ENCODE results near the gene JSRP1.

JSRP1 gene

DNA sequence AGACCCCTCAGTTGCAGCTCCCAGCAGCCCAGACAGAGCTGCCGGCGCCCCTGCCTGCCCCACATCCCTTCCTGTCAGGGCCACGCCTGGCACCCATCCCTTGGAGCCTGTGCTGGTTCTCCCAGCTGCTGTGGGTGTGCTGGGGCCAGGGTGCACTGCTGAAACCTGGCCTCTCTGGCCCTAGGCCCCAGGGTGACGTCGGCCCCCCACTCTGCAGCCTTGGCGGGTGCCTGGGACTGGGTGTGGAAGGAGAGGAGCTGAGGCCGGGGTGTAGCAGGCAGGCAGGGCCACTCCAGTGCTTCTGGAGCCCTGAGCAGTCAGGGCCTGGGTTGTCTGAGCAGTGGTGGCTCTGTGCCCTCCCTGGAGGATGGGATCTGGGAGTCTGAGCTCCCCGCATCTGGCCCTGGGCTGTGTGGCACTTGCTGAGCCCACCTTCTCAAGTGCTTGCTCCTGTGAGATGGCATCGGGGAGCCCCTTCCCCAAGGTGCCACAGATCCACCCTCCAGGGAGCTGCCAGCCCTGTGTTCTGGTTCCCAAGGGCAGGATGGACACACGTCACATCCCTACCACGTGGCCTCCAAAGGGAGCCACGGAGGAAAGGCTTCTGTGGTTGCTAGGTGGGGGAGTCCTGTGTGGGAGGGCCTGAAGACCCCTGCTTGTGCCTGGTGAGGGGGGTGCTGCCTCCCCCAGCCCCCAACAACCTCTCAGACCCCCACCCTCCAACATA lies 25.2 kb downstream of the JSRP1 start:
- DNase-seq, result no peak

DNA sequence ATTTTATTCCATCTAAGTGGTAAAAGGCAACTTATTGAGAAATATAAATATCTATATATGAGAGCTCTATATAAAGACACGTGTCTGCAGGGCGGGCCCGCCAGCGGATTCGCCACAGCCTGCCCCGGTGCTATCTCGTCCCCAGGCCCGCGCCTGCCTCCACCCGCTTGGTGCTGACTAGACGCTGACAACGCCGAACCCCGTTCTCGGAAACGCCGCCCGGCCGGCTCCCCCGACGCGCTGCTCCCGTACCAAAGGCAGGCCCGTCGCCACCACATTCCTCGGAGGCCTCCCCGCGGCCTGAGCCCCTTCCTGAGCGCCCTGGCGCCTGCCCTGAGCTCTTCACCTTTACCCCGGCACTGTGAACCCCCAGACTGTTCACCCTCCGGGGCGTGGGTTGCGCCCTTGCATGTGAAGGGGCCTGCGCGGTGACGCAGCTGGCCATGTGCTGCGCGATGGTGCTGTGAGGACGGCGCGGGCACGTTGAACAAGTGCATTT lies 26.1 kb downstream of the JSRP1 start:
- no peak for DNase-seq

GRCh38 chr19:2229103-2230032 lies 26.8 kb downstream of the JSRP1 start:
- DNase-seq, result no peak

DNA sequence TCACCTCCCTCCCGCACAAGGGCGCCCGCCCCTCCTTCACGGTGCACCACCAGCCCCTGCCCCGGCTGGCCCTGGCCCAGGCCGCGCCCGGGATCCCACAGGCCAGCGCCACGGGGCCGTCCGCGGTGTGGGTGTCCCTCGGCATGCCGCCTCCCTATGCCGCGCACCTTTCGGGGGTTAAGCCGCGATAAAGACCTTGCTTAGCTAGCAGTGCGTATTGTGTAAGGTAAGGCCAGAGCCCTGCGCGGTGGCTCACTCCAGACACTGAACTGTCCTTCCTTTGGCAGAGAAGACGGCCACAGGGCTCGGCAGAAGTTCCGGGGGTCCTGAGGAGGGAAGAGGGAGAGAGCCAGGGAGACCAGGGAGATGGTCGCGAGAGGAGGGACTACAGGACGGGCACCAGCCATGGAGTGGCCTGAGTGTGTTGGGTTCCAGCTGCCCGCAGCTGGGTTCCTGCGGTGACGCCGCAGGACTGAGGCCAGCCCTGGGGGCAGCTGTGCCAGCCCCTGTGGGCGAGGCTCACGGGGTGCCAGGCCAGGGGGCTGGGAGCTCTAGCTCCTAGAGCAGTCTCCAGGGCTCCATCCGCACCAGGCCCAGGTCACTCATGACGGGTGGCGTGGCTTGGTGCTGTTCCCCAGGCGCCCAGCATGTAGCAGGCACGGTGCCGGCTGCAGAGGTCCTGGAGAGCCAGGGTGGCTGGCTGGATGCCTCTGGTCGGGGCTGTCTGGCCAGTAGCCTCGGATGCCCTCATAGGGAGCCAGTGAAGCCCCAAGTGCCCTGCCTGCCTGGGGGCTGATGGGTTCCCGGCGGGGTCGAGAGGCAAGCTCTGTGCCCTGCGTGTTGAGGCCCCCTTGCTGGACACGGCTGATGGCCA lies 27.8 kb downstream of the JSRP1 start:
- DNase-seq, result no peak

DNA sequence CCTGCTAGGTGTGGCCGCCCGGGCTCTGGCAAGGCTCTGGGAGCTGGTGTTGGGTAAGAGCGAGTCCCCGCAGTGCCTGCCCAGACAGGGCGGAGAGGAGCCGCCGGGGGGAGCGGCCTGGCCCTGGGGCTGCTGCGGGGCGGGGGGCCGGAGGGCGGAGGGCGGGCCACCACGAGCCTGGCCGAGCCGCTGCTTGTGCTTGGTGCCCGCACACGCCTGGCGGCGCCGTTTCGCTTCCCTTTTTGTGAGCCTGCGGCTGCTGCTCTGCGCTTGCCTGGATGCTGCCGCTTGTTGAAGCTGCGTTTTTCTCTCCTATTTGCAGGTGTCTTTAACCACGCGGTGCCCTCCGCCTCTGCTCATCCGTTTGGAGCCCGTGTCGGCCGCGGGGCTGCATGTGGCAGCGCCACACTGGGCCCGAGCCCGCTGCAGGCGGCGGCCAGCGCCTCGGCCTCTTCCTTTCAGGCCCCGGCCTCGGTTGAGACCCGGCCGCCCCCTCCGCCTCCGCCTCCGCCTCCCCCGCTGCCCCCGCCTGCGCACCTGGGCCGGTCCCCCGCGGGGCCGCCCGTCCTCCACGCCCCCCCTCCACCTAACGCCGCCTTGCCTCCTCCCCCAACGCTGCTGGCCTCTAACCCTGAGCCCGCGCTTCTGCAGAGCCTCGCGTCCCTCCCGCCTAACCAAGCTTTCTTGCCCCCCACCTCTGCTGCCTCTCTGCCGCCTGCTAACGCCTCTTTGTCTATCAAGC lies 28.6 kb downstream of the JSRP1 start:
- no peak for DNase-seq

- no peak for DNase-seq
Measured at GRCh38 chr19:2226840-2227360, 29.3 kb downstream of the JSRP1 start.

DNA sequence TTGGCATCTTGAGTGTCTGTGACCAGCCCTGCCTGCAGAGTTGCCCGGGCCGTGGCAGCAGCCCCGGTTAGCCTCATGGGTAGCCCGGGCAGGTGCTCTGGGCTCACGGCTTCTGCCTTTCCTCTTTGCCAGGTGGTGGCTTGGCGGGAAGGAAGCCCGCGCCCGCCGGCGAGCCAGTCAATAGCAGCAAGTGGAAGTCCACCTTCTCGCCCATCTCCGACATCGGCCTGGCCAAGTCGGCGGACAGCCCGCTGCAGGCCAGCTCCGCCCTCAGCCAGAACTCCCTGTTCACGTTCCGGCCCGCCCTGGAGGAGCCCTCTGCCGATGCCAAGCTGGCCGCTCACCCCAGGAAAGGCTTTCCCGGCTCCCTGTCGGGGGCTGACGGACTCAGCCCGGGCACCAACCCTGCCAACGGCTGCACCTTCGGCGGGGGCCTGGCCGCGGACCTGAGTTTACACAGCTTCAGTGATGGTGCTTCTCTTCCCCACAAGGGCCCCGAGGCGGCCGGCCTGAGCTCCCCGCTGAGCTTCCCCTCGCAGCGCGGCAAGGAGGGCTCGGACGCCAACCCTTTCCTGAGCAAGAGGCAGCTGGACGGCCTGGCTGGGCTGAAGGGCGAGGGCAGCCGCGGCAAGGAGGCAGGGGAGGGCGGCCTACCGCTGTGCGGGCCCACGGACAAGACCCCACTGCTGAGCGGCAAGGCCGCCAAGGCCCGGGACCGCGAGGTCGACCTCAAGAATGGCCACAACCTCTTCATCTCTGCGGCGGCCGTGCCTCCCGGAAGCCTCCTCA lies 30.0 kb downstream of the JSRP1 start:
- no peak for DNase-seq

- no peak for DNase-seq
Measured at GRCh38 chr19:2225415-2226050, 30.7 kb downstream of the JSRP1 start.

DNA sequence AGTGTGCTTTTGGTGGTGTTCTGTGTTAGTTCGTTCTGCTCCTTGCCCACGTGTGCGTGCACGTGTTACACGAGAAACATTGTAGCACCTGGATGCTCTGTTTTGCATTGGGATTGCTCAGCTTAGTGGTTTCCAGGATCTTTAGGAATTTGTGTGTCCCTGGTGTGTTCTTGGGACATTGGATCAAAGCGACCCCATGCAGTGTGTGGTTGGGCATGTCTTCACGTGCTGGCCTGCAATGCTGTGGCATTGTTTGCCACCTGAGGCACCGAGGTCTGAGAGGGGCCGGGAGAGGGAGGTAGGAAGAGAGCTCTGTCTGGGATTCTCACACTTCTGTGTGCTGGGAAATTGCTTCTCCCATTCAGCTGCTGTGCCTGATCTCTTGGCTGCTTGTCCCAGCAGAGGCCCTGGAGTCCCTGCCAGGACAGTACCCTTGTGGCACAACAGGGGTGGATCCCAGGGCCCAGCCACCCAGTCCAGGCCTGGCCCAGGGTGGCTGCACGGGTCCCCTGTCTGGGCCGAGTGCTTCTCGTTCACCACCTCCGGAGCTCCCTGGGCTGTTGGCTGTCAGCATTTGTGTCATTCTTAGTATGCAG lies 31.4 kb downstream of the JSRP1 start:
- DNase-seq, result no peak

DNA sequence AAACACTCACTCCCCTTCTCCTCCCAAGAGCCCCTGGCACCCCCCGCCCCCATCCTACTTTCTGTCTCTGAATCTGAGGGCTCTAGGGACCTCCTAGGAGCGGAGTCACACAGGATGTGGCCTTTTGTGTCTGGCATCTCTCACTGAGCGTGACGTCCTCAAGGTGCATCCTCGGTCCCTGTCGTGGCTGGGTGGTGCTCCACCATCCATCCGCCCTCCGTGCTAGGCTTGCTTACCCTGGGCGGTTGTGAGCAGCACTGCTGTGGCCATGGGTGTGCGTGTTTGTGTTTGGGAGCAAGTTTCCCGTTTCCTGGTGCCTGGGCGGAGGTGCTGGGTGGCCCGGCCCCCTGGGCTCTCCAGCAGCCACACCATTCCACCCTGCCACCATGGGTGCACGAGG lies 32.3 kb downstream of the JSRP1 start:
- no peak for DNase-seq

GRCh38 chr19:2223391-2223790 lies 32.8 kb downstream of the JSRP1 start:
- no peak for DNase-seq

DNA sequence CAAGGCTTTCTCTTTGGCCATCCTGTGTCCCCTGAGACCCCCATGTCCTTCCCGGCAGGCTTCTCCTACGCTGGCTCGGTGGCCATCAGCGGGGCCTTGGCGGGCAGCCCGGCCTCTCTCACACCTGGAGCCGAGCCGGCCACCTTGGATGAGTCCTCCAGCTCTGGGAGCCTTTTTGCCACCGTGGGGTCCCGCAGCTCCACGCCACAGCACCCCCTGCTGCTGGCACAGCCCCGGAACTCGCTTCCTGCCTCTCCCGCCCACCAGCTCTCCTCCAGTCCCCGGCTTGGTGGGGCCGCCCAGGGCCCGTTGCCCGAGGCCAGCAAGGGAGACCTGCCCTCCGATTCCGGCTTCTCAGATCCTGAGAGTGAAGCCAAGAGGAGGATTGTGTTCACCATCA lies 34.3 kb downstream of the JSRP1 start:
- DNase-seq, result no peak

DNA sequence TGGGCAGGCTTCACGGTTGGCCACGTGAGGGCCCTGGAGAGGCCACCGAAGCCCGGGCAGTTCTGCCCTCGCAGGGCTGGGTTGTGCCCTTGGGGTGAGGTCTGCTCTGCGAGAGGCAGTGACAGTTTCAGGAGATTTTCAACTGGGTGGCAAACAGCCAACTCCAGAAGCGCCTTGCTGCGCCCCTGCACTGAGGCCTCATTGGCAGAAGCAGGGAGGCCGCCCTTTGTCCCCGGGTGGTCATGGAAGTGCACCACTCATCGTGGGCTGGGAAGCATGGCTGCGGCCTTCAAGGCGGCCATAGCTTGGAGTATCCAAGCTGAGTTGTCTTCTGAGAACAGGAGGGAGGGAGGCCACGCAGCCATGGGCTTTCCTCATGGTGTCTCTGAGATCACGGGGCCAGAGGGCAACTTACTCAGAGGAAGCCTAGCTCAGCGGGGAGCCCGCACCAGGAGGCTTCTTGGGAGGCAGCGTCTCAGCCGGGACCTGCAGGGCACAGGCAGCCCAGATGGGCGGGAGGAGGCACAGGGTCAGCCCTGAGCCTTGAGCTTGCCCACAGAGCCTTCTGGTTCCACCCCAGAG lies 34.9 kb downstream of the JSRP1 start:
- no peak for DNase-seq

- no peak for DNase-seq
Measured at GRCh38 chr19:2219726-2220125, 36.5 kb downstream of the JSRP1 start.

DNA sequence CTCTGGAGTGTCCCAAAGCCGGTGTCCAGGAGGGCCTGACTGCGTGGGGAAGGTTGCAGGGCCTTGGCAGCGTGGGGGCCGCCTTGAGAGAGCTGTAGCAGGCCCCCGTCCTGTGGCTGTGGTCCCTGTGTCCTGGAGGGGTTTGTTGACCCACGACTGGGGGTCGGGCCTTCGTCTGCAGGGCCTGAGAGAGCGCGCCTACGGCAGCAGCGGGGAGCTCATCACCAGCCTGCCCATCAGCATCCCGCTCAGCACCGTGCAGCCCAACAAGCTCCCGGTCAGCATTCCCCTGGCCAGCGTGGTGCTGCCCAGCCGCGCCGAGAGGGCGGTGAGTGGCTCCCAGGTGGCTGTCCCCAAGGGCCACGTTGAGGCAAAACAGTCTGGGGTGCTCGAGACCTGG lies 38.6 kb downstream of the JSRP1 start:
- no peak for DNase-seq

DNA sequence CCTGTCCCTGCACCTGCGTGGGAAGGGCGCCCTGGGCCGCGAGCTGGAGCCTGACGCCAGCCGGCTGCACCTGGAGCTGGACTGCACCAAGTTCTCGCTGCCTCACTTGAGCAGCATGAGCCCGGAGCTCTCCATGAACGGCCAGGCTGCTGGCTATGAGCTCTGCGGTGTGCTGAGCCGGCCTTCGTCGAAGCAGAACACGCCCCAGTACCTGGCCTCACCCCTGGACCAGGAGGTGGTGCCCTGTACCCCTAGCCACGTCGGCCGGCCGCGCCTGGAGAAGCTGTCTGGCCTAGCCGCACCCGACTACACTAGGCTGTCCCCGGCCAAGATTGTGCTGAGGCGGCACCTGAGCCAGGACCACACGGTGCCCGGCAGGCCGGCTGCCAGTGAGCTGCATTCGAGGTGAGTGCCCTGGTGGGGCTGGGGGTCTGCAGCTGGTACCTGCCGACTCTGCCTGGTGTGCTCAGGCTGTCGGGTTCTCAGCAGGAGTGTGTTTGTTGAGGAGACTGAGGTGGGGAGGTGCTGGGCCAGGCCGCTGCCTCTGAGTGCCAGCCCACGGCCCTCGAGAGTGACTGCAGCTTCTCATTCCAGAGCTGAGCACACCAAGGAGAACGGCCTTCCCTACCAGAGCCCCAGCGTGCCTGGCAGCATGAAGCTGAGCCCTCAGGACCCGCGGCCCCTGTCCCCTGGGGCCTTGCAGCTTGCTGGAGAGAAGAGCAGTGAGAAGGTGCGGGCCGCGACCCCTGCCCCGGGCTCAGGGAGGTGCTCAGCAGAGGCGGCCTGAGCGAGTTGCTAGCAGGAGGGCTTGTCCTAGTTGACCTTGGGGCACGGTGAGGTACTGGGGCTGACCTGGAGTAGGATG lies 39.6 kb downstream of the JSRP1 start:
- no peak for DNase-seq

DNA sequence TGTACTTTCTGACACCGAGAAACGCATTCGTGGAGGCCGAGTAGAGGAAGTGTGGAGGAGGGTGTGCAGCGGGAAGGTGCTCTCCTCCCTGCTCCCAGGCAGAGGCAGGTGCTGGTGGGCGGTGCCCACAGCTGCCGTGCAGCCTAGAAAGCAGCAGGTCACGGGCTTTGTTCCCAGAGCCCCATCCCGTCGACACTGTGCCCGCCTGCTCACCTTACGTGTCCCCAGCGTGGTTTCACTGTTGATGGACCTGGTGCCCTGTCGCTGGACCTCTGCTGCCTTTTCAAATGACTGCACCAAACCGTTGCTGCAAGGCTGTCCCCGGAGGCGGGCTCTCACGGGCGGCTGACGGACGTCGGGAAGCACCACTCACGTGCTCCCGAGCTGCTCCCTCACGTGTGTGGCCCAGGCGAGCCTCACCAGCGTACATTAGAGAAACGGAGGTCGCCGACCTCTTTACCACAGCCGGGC lies 40.9 kb downstream of the JSRP1 start:
- peak; percentile 54 for DNase-seq

GRCh38 chr19:2214251-2214650 lies 42.0 kb downstream of the JSRP1 start:
- DNase-seq, result no peak

- DNase-seq, result no peak
Measured at GRCh38 chr19:2213799-2214198, 42.4 kb downstream of the JSRP1 start.

All from NCI-H2171 treated with DMSO at 0.1 percent for 48 hours (cell line).